HG02588 (cell line): ENCODE measurements around the gene FSTL4.

Experiments used
- ATAC-seq: cut with Tn5 transposase; IDR thresholded peaks from one replicate; pipeline ENCODE4 v1.9.1; 2021; ENCODE audit warnings: mild to moderate bottlenecking, moderate library complexity; ENCODE audit not compliant: unreplicated experiment

The FSTL4 gene

DNA sequence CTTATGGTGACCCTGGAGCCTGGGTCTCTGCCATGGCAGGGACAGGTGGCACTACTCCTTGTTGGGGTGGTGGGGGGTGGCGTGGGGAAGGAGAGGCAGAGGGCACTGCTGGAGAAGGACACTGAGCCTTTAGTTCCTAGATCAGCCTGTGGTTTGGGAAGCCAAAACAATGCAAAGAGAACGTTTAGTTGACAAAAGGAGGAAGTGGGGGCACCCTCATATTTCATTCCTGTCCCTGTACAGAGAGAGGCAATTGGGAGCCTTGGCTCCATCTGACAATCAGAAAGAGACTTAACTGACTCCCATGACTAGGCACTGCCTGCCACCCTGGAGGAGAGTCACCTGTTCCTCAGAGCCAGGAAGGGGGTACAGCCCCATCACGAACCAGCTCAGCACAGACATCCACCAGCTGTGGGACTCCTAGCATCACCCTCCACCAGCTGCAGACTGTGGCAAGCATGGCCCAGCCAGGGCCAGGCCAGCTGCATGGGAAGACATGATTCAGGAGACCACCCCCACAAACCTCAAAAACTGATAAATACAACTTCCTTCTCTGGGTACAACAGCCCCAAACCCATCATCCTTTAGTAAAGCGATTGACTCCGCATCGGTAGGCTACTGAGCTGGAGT, 303.1 kb downstream of the FSTL4 start:
- no peak for ATAC-seq

- ATAC-seq = no peak
Observed at GRCh38 chr5:133307275-133307674, 305.1 kb downstream of the FSTL4 start.

DNA sequence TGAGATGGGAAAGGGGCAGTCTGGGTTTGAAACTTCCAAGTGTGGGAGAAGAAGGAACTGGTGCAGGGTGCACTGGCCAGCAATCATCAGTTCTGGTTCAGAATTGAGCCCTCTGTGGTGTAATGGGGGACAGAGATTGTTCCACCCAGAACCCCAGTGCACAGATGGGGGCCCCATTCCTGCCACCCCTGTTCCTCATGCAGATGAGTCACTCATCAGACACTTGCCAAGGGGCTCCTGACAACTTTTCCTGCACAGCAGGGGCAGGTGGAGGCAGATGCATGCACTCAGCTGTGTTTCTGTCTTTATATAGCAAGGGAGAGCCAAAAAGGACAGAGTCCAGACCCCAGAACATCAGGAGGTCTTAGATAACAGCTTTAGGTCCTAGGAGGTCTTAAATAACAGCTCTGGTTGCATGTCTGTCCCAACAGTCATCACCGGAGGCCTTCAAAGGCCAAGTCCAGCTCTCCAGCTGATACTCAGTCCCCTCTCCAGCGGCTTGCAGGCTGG, 307.6 kb downstream of the FSTL4 start:
- no peak for ATAC-seq

DNA sequence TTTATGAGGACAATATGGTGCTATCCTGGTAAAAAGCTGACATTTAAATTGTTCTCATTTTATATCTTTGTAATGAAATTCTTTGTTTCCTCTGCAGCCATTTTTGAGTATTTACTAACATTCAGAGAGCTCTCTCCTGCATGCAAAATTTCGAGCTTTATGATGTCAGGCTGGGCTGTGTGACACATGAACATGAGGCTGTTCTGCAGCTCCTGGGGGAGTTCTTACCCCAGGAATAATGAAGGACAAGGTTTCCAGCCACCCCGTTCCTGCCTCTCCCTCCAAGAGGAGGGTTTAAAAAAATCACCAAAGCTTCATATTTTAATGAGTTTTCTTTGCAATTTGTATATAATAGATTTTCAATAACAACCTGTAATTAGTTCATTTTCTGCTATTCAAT, 308.2 kb downstream of the FSTL4 start:
- no peak for ATAC-seq

GRCh38 chr5:133303298-133303697, 309.0 kb downstream of the FSTL4 start:
- ATAC-seq = no peak

DNA sequence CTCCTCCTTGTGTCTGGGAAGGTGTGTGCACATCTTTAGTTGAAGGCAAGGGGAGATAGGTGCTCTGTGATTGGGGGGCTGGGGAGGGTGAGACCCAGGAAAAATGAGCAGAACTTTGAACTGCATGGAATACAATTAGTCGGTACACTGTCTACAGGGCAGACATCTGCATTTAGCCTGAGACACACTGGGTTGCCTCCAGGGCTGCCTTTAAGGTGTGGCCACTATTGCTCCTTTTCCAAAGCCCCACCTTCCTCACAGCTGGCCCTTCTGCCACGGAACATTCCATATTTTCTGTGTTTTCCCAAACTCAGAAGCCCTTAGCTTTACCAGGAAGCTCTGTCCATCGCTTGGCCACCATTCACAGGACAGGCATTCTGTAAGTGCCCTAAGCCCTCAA, 312.6 kb downstream of the FSTL4 start:
- ATAC-seq = no peak

GRCh38 chr5:133299021-133299420, 313.3 kb downstream of the FSTL4 start:
- ATAC-seq = no peak

GRCh38 chr5:133298447-133298846, 313.9 kb downstream of the FSTL4 start:
- ATAC-seq = no peak

DNA sequence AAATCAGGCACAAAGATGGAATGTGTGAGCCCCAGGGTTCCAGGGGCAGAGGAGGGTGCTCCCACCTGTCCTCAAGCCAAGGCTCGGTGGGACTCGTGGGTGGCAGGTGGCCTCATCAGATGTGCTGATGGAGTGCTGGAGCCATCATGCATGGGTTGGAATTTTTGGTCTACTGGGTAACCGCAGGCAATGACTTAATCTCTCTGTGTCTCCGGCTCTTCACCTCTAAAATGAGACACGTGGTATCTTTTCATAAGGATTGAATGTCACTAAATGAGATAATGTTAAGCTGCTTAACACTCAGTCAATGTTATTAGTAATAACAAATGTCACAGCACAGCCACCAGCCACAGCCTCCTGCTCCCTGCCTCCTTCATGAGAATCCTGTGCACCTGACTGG, 315.0 kb downstream of the FSTL4 start:
- no peak for ATAC-seq

DNA sequence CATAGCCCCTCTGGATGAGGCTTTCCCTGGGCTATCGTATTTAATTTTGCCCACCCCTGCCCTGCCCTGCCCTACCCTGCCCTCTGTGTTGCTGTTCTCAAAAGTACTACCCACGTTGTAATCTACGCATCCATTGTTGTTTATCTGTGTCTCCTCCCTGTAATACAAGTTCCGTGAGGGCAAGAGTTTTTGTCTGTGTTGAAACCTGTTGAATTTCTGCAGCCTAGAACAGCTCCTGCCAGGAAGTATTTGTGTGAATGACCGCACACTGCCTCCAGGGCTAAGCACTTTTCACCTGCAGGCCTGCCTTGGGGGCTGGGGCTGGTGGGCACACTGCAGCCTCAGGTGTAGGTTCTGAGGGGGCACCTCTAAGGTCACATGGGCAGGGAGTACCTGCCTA, 315.7 kb downstream of the FSTL4 start:
- ATAC-seq = no peak

DNA sequence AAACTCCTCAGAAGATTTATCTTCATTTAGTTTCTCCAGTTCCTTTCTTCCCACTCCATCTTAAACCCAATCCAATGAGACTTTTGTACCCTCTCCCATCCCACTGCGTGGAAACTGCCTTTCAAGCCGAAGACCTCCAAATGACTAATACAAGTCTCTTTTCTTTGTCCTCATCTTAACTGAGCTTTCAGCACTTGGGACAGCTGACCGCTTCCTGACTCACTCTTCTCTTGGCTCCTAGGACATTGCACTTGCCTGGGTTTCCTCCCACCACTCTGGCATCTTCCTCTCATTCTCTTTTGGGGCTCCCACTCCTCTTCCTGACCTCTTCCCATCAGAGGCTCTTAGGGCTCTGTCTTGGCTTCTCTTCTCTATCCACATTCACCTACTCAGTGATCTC, 316.8 kb downstream of the FSTL4 start:
- no peak for ATAC-seq

- no peak for ATAC-seq
Observed at GRCh38 chr5:133294380-133294779, 318.0 kb downstream of the FSTL4 start.

DNA sequence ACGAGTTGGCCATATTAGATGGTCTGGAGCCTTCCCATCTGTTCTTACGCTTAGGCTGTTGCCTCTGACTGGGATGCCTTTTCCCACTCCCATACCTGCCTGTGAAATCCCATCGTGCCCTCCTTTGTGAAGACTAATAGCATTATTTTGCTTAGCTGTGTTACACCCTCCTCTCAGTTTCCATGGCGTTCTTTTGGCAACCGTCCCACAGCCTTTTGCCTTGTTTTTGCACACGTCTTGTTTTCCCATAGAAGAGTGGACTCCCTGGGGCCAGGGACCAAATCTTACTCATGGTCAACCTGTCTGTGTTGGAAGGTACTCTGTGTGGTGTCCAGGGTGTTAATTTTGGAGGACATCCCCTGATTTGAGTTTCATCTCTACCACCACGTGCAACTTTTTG, 318.4 kb downstream of the FSTL4 start:
- ATAC-seq = no peak

GRCh38 chr5:133292300-133292699, 320.0 kb downstream of the FSTL4 start:
- no peak for ATAC-seq

DNA sequence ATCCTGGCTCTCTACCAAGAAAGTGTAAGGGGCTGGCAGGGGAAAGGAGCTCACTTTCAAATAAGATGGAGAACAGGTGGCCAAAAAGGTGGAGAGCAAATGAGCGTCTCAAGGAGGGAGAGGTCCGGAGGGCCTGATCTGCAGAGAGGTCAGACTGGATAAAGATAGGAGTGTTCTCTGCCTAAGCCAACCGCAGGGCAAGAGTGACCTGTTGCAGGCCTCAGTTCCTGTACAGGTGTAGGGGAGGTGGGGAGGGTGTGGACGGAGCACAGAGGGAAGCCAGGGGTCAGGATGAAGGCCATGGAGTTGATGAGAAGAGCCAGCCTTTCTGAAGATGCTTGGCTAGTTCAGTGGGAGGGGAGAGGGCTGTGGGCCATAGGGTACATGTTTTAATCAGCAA, 320.8 kb downstream of the FSTL4 start:
- no peak for ATAC-seq

DNA sequence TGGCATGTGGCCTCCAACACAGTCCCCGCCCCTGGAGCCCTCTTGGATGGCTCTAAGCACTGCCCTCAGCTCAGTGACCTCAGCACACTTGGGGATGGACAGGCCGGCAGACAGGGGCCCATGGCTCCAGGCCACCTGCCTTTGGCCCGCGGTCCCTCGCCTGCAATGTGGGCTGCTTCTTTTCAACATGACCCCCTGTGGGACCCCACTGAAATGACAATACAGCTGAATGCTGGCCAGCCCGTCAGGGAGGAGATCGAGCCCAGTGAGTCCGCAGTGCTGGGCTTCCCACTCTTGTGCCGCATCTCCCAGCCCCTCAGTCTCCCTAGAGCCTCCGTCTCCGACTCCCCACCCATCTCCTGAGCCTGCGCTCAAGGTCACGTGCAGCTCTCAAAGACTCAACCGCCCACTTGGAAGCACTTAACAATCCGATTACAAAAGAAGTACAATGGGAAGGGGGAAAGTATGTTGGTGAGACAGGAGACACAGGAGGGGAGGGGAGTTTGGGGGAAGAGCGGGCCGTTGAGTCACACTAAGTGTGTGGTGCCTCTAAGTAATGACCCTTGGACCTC, 321.6 kb downstream of the FSTL4 start:
- no peak for ATAC-seq

- no peak for ATAC-seq
Observed at GRCh38 chr5:133289686-133290367, 322.5 kb downstream of the FSTL4 start.

DNA sequence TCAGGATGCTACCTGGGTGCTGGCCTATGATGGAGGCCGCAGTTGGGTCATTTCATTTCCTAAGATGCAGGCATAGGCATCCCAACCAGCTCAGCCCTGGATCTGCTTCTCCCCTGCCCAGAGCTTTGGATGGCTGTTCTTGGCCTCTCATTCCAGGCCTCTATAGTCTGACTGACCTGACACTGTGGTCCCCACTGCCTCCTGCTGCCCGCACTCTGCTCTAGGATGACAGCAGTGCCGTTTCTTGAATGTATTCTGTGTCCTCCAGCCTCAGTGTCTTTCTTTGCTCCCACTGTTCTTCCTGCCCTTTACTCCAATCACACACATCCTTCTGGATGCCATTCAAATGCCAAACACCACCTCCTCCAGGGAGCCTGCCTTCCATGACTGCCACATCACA, 324.8 kb downstream of the FSTL4 start:
- ATAC-seq = no peak

GRCh38 chr5:133286483-133286882, 325.9 kb downstream of the FSTL4 start:
- no peak for ATAC-seq

DNA sequence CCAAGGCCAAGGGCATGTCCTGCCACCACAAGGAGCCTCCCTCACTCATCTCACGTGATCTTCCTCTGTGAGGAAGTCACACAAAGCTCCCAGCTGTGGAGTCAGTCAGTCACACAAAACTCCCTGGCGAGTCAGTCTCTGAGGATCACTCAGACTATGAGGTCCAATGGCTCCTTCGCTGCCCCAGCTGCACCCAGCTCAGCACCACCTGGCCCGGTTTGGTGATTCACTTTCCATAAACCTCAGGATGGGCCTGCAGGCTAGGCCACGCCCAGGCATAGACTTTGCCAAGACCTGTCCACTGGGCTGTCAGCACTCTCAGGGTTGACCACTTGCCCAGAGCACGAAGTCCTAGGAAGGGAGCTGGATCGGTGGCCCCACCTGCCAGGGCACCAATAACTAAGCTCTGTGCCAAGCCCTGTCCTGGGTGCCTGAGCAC, 326.7 kb downstream of the FSTL4 start:
- no peak for ATAC-seq

GRCh38 chr5:133284306-133284705, 328.0 kb downstream of the FSTL4 start:
- ATAC-seq = no peak

GRCh38 chr5:133278317-133278716, 334.0 kb downstream of the FSTL4 start:
- no peak for ATAC-seq
